IMR-90 (cell line): ENCODE measurements around the gene CDR2. TPM values are rescaled to one million over a fixed set of nuclear protein-coding genes. Genes with fewer than 3 reads are reported as not detected.

Source experiments
- ATAC-seq: fragments of 200-7000 bp; cut with Tn5 transposase; 2 replicates; pipeline ENCODE4 v1.9.1; 2020; ENCODE audit warnings: low read depth, mild to moderate bottlenecking, moderate library complexity
- BruUV-seq: library from RNA; stranded (reverse); fragments of 400-500 nt; replicated peaks from 2 replicates; lab custom pipeline; 2021; lab: Mats Ljungman, UMichigan
- CTCF ChIA-PET: fragments of 300-600 bp; formaldehyde crosslinking; extraction: SDS; loops from one replicate; lab custom pipeline; 2021; ENCODE audit warnings: antibody characterized with exemption; lab: Yijun Ruan, JAX
- POLR2A ChIA-PET: fragments of 300-600 bp; sonication (Branson Sonifier 250); formaldehyde crosslinking; loops from one replicate; lab custom pipeline; 2022; ENCODE audit warnings: antibody characterized with exemption; ENCODE audit not compliant: unreplicated experiment; lab: Charles Lee
- DNase-seq: peaks from one replicate; pipeline ENCODE4 v3.0.0; 2013
- H2AFZ ChIP-seq: replicated peaks from 2 replicates; pipeline ENCODE3; 2013; ENCODE audit warnings: low read length, mild to moderate bottlenecking; ENCODE audit not compliant: poor library complexity
- H2AK5ac ChIP-seq: 2 replicates; pipeline ENCODE4 v1.6.1; 2013; ENCODE audit warnings: low read depth, low read length, inconsistent platforms
- H2AK9ac ChIP-seq: replicated peaks from 2 replicates; pipeline ENCODE3; 2013; ENCODE audit warnings: mild to moderate bottlenecking, low read depth, low read length, moderate library complexity; ENCODE audit not compliant: poor library complexity
- H2BK120ac ChIP-seq: 2 replicates; pipeline ENCODE4 v1.6.1; 2013; ENCODE audit warnings: low read depth, low read length, inconsistent platforms
- H2BK15ac ChIP-seq: 3 replicates; pipeline ENCODE4 v1.6.1; 2013; ENCODE audit warnings: low read depth, low read length, inconsistent platforms
- H2BK20ac ChIP-seq: 2 replicates; pipeline ENCODE4 v1.6.1; 2013; ENCODE audit warnings: low read depth, mild to moderate bottlenecking, inconsistent platforms, low read length, moderate library complexity
- H2BK5ac ChIP-seq: 2 replicates; pipeline ENCODE4 v1.6.1; 2013; ENCODE audit warnings: mild to moderate bottlenecking, low read depth, low read length, inconsistent platforms; ENCODE audit not compliant: poor library complexity, severe bottlenecking
- H3K14ac ChIP-seq: replicated peaks from 2 replicates; pipeline ENCODE4 v1.6.1; 2013; ENCODE audit warnings: low read depth, low read length, inconsistent platforms
- H3K18ac ChIP-seq: 2 replicates; pipeline ENCODE4 v1.6.1; 2013; ENCODE audit warnings: low read depth, low read length, control low read depth
- H3K23ac ChIP-seq: 2 replicates; pipeline ENCODE4 v1.6.1; 2013; ENCODE audit warnings: low read depth, low read length, inconsistent platforms
- H3K27ac ChIP-seq: 2 replicates; pipeline ENCODE4 v1.5.1; 2013; ENCODE audit warnings: mild to moderate bottlenecking, control low read depth, low read length; ENCODE audit not compliant: insufficient read depth
- H3K27me3 ChIP-seq: 2 replicates; pipeline ENCODE4 v1.6.1; 2013; ENCODE audit warnings: low read length; ENCODE audit not compliant: control insufficient read depth, insufficient read depth
- H3K36me3 ChIP-seq: 2 replicates; pipeline ENCODE4 v1.6.1; 2013; ENCODE audit warnings: low read length, mixed read lengths; ENCODE audit not compliant: control insufficient read depth, insufficient read depth
- H3K4ac ChIP-seq: 2 replicates; pipeline ENCODE4 v1.6.1; 2013; ENCODE audit warnings: low read depth, low read length, inconsistent platforms
- H3K4me1 ChIP-seq: 2 replicates; pipeline ENCODE4 v1.6.1; 2013; ENCODE audit warnings: low read length, mixed read lengths; ENCODE audit not compliant: control insufficient read depth, insufficient read depth
- H3K4me2 ChIP-seq: 2 replicates; pipeline ENCODE4 v1.6.1; 2013; ENCODE audit warnings: low read depth, mild to moderate bottlenecking, control low read depth, low read length, moderate library complexity
- H3K4me3 ChIP-seq: 2 replicates; pipeline ENCODE4 v1.5.1; 2013; ENCODE audit warnings: low read depth, mild to moderate bottlenecking, control low read depth, low read length, moderate library complexity; ENCODE audit not compliant: insufficient read depth
- H3K56ac ChIP-seq: 2 replicates; pipeline ENCODE4 v1.6.1; 2013; ENCODE audit warnings: low read length, inconsistent platforms; ENCODE audit not compliant: insufficient read depth; ENCODE audit errors: extremely low read depth
- H3K79me1 ChIP-seq, 2 experiments: 2 replicates each; pipeline ENCODE4 v1.6.1; 2013; ENCODE audit warnings: low read length in 2 of 2, inconsistent platforms in 1 of 2, low read depth in 1 of 2
- H3K9ac ChIP-seq: 2 replicates; pipeline ENCODE4 v1.6.1; 2013; ENCODE audit warnings: low read depth, low read length, control low read depth
- H3K9me1 ChIP-seq: 2 replicates; pipeline ENCODE4 v1.6.1; 2013; ENCODE audit warnings: low read length, inconsistent platforms; ENCODE audit not compliant: insufficient read depth
- H3K9me3 ChIP-seq: 2 replicates; pipeline ENCODE4 v1.6.1; 2013; ENCODE audit warnings: low read length; ENCODE audit not compliant: control insufficient read depth, insufficient read depth
- H4K20me1 ChIP-seq: 2 replicates; pipeline ENCODE4 v1.6.1; 2013; ENCODE audit warnings: low read length, inconsistent platforms; ENCODE audit not compliant: insufficient read depth
- H4K5ac ChIP-seq: 2 replicates; pipeline ENCODE4 v1.6.1; 2013; ENCODE audit warnings: mild to moderate bottlenecking, low read depth, low read length, control low read depth
- H4K8ac ChIP-seq, 2 experiments: 2 replicates each; pipeline ENCODE4 v1.6.1; 2013; ENCODE audit warnings: low read depth in 2 of 2, low read length in 2 of 2, control low read depth in 1 of 2, inconsistent platforms in 1 of 2
- H4K91ac ChIP-seq: 2 replicates; pipeline ENCODE4 v1.6.1; 2013; ENCODE audit warnings: low read depth, low read length, inconsistent platforms; ENCODE audit not compliant: insufficient read depth
- BHLHE40 ChIP-seq: fragments of 150-350 bp; IDR thresholded peaks from 2 replicates; pipeline ENCODE4 v1.6.1; 2016; ENCODE audit warnings: mild to moderate bottlenecking, low read depth, low read length
- CEBPB ChIP-seq: IDR thresholded peaks from 2 replicates; pipeline ENCODE4 v1.6.1; 2012; ENCODE audit warnings: low read depth, low read length, improper control_type of control experiment
- POLR2A ChIP-seq: IDR thresholded peaks from 2 replicates; pipeline ENCODE4 v1.6.1; 2012; ENCODE audit warnings: mild to moderate bottlenecking, low read depth, low read length
- RAD21 ChIP-seq: IDR thresholded peaks from 2 replicates; pipeline ENCODE4 v1.6.1; 2012; ENCODE audit warnings: low read length, improper control_type of control experiment
- RCOR1 ChIP-seq: IDR thresholded peaks from 2 replicates; pipeline ENCODE4 v1.6.1; 2012; ENCODE audit warnings: mild to moderate bottlenecking, low read length, improper control_type of control experiment; ENCODE audit not compliant: insufficient replicate concordance
- RFX5 ChIP-seq: IDR thresholded peaks from 2 replicates; pipeline ENCODE4 v1.8.0; 2012; ENCODE audit warnings: low read depth, mild to moderate bottlenecking, low read length, moderate library complexity
- WGBS, 2 experiments: methylation state at CpG; one replicate each; pipeline versions ENCODE4 v1.1.5 to v1.1.7; 2013; ENCODE audit warnings: missing lambda C conversion rate in 2 of 2; ENCODE audit not compliant: insufficient read length in 1 of 2; ENCODE audit errors: extremely low coverage in 2 of 2; 5-methylcytosine and 5-hydroxymethylcytosine counted together
- dilution Hi-C: fragments of 300-500 bp; cut with HindIII; formaldehyde crosslinking; loops from one replicate; pipeline ENCODE4 v1.14.3; 2018; ENCODE audit warnings: low sequenced_read_pairs; ENCODE audit not compliant: unreplicated experiment
- in situ Hi-C: fragments of 300-500 bp; cut with MboI; formaldehyde crosslinking; loops from 3 replicates; pipeline ENCODE4 v1.14.3; 2019; ENCODE audit warnings: low sequenced_read_pairs, inconsistent platforms, mixed read lengths
- intact Hi-C: fragments of 100-400 bp; cut with micrococcal nuclease; formaldehyde crosslinking; loops from 2 replicates; pipeline ENCODE4 v1.10.0; 2022
- polyA plus RNA-seq, 3 experiments: library from polyadenylated mRNA; depleted of rRNA; stranded (reverse); fragments of >200 nt; gene quantifications; 2 replicates each; pipeline ENCODE4 v1.2.3, GENCODE V29; 2012; ENCODE audit warnings: low replicate concordance in 1 of 3
- total RNA-seq: library from RNA; depleted of rRNA; stranded (reverse); fragments of >200 nt; gene quantifications from 2 replicates; pipeline ENCODE4 v1.2.3, GENCODE V29; 2012
- TF ChIP-seq, protein P1 (sequence below): fragments of 150-350 bp; IDR thresholded peaks from 2 replicates; pipeline ENCODE4 v1.6.1; 2017; ENCODE audit warnings: mild to moderate bottlenecking, antibody characterized with exemption, low read length, low read depth

Gene CDR2
- total and polyA plus RNA-seq, 2 of the 4 experiments (the other 2 are of a cell fraction): 37.7 to 48.4 TPM

DNA sequence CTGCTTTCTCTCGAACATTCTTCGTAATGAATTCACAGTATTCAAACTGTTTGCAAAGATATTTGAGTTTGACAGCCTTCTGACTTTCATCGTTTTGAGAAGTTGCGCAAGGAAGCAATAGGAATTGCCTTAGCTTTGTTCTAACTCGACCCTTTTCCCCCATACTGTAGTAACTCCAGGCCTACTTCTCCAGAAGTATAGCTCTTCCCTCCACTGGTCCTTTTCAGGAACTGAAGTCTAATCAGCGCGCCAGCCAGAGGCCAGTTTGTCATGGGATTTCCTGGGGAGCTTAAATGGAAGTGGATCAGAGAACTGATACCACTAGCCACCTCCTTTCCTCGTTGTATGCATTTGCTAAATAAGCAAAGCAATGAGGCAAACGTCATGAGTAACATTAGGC lies 27.9 kb downstream of the CDR2 start:
- Histone ChIP-seq H3K9me1 (peaks cover 7% of the 10 kb centered on the region), H4K8ac (no peak overlapping the region), H3K23ac (no peak overlapping the region), H3K4me1 (peaks cover 2% of the 10 kb centered on the region; the same call in 1 of the 2 replicates), H3K36me3 (peaks cover 51% of the 10 kb centered on the region), H3K9me3 (no peaks in the 10 kb centered on the region), H2AFZ (no peak overlapping the region), H3K4ac (no peak overlapping the region), H2BK120ac (no peak overlapping the region), H4K91ac (no peak overlapping the region), H3K9ac (no peak overlapping the region), H3K79me1 (peaks cover 39 to 74% of the 10 kb centered on the region in 2 experiments), H2AK9ac (no peak overlapping the region), H2AK5ac (no peak overlapping the region), H2BK15ac (no peak overlapping the region), H3K27me3 (no peaks in the 10 kb centered on the region), H4K5ac (no peak overlapping the region), H4K20me1 (peaks cover 28% of the 10 kb centered on the region), H3K4me2 (no peak overlapping the region), H3K14ac (no peak overlapping the region), H3K4me3 (no peak overlapping the region), H3K27ac (no peak overlapping the region), H2BK20ac (no peak overlapping the region), H3K18ac (no peak overlapping the region), H2BK5ac (no peak overlapping the region), H3K56ac (no peak overlapping the region)
- no peak for TF ChIP-seq RAD21
- TF ChIP-seq CEBPB: peak; percentile 55
- no peak for TF ChIP-seq POLR2A
- TF ChIP-seq BHLHE40: no peak
- TF ChIP-seq RCOR1: no peak
- TF ChIP-seq RFX5: no peak
- TF ChIP-seq, protein P1, sequence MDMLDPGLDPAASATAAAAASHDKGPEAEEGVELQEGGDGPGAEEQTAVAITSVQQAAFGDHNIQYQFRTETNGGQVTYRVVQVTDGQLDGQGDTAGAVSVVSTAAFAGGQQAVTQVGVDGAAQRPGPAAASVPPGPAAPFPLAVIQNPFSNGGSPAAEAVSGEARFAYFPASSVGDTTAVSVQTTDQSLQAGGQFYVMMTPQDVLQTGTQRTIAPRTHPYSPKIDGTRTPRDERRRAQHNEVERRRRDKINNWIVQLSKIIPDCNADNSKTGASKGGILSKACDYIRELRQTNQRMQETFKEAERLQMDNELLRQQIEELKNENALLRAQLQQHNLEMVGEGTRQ: no peak
- dilution Hi-C loops: no loop called here
- DNase-seq (no peak), ATAC-seq (no peak)
- TSS peak; percentile 71 for BruUV-seq
- intact Hi-C loops: no loop called here
- CTCF ChIA-PET: interaction anchor here (0.8 kb wide), 1 partner anchor 23 kb away, joined by 3 read pairs; no protein-coding TSS in a partner anchor
- POLR2A ChIA-PET: no interaction called here
- WGBS, 2 experiments: 43% methylated on average over 1 of the region's 9 CpGs; no CpG with 5 or more reads in 1 of the 2 experiments
- in situ Hi-C loops: loop anchor here (25.0 kb wide), 1 partner anchor 1184 kb away; the partner anchor contains the start of genes DNAH3 and LDAF1
